Measurements from ENCODE around the gene WDR1. TPM values are rescaled to one million over a fixed set of nuclear protein-coding genes. Genes with fewer than 3 reads are reported as not detected.

WDR1 gene
- total RNA-seq, 4 donors from 2014 or later = 196 to 268 (median 246) TPM

- H3K36me3 ChIP-seq = no peaks in the 10 kb centered on the region
- H3K4me3 ChIP-seq = no peak overlapping the region
- intact Hi-C loops (cut with DNase I; ENCODE audit: low total_unique reads) = no loop called here
- H3K4me1 ChIP-seq = peaks cover 2 to 21% (median 6%) of the 10 kb centered on the region in 4 donors
- no peak for DNase-seq
- H3K27ac ChIP-seq = no peak overlapping the region
- H3K27me3 ChIP-seq = no peaks in the 10 kb centered on the region
- TF ChIP-seq CTCF (IDR thresholded peaks at IDR 0.05) (no peak), POLR2A (IDR thresholded peaks at IDR 0.05) (no peak), EP300 (IDR thresholded peaks at IDR 0.05; ENCODE audit: low read depth) (no peak), POLR2AphosphoS5 (IDR thresholded peaks at IDR 0.05) (no peak)
- no peaks in the 10 kb centered on the region for H3K9me3 ChIP-seq
- WGBS, 2 donors (ENCODE audit: low coverage in 1 of 2) = 91% methylated on average over 11 of the region's 13 CpGs; no CpG with 5 or more reads in 1 of the 2 donors
- in situ Hi-C loops (cut with MboI; ENCODE audit: low pct_ligation_motif_present in 1 of 4, low pct_unique_long_range_greater_than_20kb in 1 of 4, low sequenced_read_pairs in 3 of 4) = no loop called here
Measured at GRCh38 chr4:10124167-10124930, 7.8 kb upstream of the WDR1 start.

- Histone ChIP-seq H3K4me3 (no peak overlapping the region), H3K4me1 (peaks cover 2 to 30% (median 9%) of the 10 kb centered on the region in 4 donors), H3K27me3 (no peaks in the 10 kb centered on the region), H3K27ac (peak overlapping the region in 1 of 4 donors; percentile 12), H3K9me3 (no peaks in the 10 kb centered on the region), H3K36me3 (no peaks in the 10 kb centered on the region)
- intact Hi-C loops (cut with DNase I; ENCODE audit: low total_unique reads) = no loop called here
- TF ChIP-seq POLR2A (IDR thresholded peaks at IDR 0.05) (no peak), POLR2AphosphoS5 (IDR thresholded peaks at IDR 0.05) (peak in 1 of 3 donors; percentile 6), EP300 (IDR thresholded peaks at IDR 0.05; ENCODE audit: low read depth) (no peak), CTCF (IDR thresholded peaks at IDR 0.05) (no peak)
- peak; percentile 58 for DNase-seq
- WGBS, 2 donors (ENCODE audit: low coverage in 1 of 2) = 0 to 65% methylated on average over 1 to 10 of the region's 12 CpGs
- in situ Hi-C loops (cut with MboI; ENCODE audit: low pct_ligation_motif_present in 1 of 4, low pct_unique_long_range_greater_than_20kb in 1 of 4, low sequenced_read_pairs in 3 of 4) = no loop called here
Measured at GRCh38 chr4:10123227-10124101, 6.9 kb upstream of the WDR1 start.

- no peaks in the 10 kb centered on the region for H3K27me3 ChIP-seq
- no peak for TF ChIP-seq CTCF (IDR thresholded peaks at IDR 0.05)
- no peak for TF ChIP-seq EP300 (IDR thresholded peaks at IDR 0.05; ENCODE audit: low read depth)
- TF ChIP-seq POLR2AphosphoS5 (IDR thresholded peaks at IDR 0.05) = no peak
- no peak for TF ChIP-seq POLR2A (IDR thresholded peaks at IDR 0.05)
- 88 to 92% methylated on average over 5 to 12 of the region's 12 CpGs for WGBS, 2 donors (ENCODE audit: low coverage in 1 of 2)
- intact Hi-C loops (cut with DNase I; ENCODE audit: low total_unique reads) = no loop called here
- no peaks in the 10 kb centered on the region for H3K36me3 ChIP-seq
- peaks cover 6 to 41% (median 18%) of the 10 kb centered on the region in 4 donors for H3K4me1 ChIP-seq
- H3K27ac ChIP-seq = no peak overlapping the region
- H3K9me3 ChIP-seq = no peaks in the 10 kb centered on the region
- DNase-seq = no peak
- in situ Hi-C loops (cut with MboI; ENCODE audit: low pct_ligation_motif_present in 1 of 4, low pct_unique_long_range_greater_than_20kb in 1 of 4, low sequenced_read_pairs in 3 of 4) = no loop called here
- H3K4me3 ChIP-seq = no peak overlapping the region
Measured at GRCh38 chr4:10122236-10122932, 5.8 kb upstream of the WDR1 start.

Measured in transverse colon (tissue), 4 donors.